ENCODE data around the gene CYREN.

DNA sequence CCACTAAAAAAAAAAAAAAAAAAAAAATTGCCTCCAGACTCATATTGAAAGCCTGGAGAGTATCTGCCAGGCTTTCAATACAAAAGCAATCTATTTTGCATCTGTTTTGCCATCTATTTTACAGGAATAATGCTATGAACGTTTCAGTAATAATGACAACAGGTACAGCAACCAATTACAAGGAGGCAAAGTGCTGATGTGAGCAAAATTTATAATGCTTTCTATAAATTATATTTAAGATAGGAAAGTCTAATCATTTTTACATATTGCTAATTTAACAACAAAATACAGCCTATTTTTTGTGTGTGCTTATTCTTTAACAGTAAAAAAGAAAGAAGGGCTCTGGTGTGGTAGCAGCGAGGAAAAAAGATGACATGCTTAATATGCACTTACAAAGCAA lies 30.8 kb upstream of the CYREN start:
- no peak for TF ChIP-seq ZNF616 (CRISPR knock-in tag; IDR thresholded peaks at IDR 0.05; ENCODE audit: low read depth)
- TF ChIP-seq ESRRA (CRISPR knock-in tag; IDR thresholded peaks at IDR 0.05; ENCODE audit: low read depth): no peak
